SK-N-SH (cell line): ENCODE data around the gene FSIP2.

Experiments
- EP300 ChIP-seq, 2 experiments: IDR thresholded peaks; 2 replicates each; pipeline versions ENCODE4 v1.4.0 to v1.6.1; 2012; ENCODE audit warnings: borderline replicate concordance in 1 of 2, low read depth in 1 of 2, low read length in 1 of 2
- POLR2AphosphoS5 ChIP-seq: IDR thresholded peaks from 2 replicates; pipeline ENCODE4 v1.6.1; 2012; ENCODE audit warnings: low read depth, low read length
- RAD21 ChIP-seq: IDR thresholded peaks from 2 replicates; pipeline ENCODE4 v1.6.1; 2012; ENCODE audit warnings: mild to moderate bottlenecking, low read length
- RXRA ChIP-seq: IDR thresholded peaks from 2 replicates; pipeline ENCODE4 v1.4.0; 2012; ENCODE audit warnings: low read depth, mild to moderate bottlenecking, borderline replicate concordance
- SIN3A ChIP-seq: IDR thresholded peaks from 2 replicates; pipeline ENCODE4 v1.6.1; 2012; ENCODE audit warnings: low read depth, mild to moderate bottlenecking, low read length, moderate library complexity, borderline replicate concordance
- TAF1 ChIP-seq: IDR thresholded peaks from 2 replicates; pipeline ENCODE4 v1.6.1; 2012; ENCODE audit warnings: low read depth, mild to moderate bottlenecking, low read length, moderate library complexity, borderline replicate concordance
- TF ChIP-seq, protein P1 (sequence below): fragments of 200-600 bp; sonication (generic); IDR thresholded peaks from 2 replicates; pipeline ENCODE4 v1.6.1; 2017; ENCODE audit warnings: antibody characterized with exemption, mild to moderate bottlenecking, moderate library complexity
- TF ChIP-seq, protein P2 (sequence below): IDR thresholded peaks from 2 replicates; pipeline ENCODE4 v1.4.0; 2012; ENCODE audit warnings: low read depth, borderline replicate concordance
- TF ChIP-seq, protein P3 (sequence below): fragments of 150-350 bp; IDR thresholded peaks from 2 replicates; pipeline ENCODE4 v1.6.1; 2016; ENCODE audit warnings: mild to moderate bottlenecking, low read depth, low read length

DNA sequence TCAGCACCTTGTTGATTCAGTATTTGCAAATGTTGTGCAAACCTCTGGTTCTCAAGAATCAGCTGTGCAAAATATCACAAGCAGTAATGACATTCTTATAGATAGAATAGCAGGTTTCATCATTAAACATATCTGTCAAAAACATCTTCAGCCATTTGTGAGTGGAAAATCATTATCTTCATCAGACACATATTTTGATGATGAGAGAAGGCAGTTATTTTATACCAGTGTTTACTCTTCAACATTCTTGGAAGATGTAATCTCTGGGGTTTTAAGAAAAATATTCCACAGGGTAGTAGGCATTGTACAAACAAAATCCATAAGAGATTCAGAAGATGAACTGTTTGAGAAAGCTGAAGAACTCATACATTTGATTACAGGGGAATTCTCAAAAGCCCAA lies 64.3 kb downstream of the FSIP2 start:
- TF ChIP-seq, protein P1, sequence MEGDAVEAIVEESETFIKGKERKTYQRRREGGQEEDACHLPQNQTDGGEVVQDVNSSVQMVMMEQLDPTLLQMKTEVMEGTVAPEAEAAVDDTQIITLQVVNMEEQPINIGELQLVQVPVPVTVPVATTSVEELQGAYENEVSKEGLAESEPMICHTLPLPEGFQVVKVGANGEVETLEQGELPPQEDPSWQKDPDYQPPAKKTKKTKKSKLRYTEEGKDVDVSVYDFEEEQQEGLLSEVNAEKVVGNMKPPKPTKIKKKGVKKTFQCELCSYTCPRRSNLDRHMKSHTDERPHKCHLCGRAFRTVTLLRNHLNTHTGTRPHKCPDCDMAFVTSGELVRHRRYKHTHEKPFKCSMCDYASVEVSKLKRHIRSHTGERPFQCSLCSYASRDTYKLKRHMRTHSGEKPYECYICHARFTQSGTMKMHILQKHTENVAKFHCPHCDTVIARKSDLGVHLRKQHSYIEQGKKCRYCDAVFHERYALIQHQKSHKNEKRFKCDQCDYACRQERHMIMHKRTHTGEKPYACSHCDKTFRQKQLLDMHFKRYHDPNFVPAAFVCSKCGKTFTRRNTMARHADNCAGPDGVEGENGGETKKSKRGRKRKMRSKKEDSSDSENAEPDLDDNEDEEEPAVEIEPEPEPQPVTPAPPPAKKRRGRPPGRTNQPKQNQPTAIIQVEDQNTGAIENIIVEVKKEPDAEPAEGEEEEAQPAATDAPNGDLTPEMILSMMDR, result no peak
- TF ChIP-seq, protein P2, sequence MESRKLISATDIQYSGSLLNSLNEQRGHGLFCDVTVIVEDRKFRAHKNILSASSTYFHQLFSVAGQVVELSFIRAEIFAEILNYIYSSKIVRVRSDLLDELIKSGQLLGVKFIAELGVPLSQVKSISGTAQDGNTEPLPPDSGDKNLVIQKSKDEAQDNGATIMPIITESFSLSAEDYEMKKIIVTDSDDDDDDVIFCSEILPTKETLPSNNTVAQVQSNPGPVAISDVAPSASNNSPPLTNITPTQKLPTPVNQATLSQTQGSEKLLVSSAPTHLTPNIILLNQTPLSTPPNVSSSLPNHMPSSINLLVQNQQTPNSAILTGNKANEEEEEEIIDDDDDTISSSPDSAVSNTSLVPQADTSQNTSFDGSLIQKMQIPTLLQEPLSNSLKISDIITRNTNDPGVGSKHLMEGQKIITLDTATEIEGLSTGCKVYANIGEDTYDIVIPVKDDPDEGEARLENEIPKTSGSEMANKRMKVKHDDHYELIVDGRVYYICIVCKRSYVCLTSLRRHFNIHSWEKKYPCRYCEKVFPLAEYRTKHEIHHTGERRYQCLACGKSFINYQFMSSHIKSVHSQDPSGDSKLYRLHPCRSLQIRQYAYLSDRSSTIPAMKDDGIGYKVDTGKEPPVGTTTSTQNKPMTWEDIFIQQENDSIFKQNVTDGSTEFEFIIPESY, result no peak
- TF ChIP-seq RAD21 (no peak), POLR2AphosphoS5 (no peak), EP300 (IDR thresholded peaks at IDR 0.05; ENCODE audit: borderline replicate concordance in 1 of 2, low read depth in 1 of 2, low read length in 1 of 2) (no peak), RXRA (no peak), TAF1 (no peak), SIN3A (no peak)
- TF ChIP-seq, protein P3, sequence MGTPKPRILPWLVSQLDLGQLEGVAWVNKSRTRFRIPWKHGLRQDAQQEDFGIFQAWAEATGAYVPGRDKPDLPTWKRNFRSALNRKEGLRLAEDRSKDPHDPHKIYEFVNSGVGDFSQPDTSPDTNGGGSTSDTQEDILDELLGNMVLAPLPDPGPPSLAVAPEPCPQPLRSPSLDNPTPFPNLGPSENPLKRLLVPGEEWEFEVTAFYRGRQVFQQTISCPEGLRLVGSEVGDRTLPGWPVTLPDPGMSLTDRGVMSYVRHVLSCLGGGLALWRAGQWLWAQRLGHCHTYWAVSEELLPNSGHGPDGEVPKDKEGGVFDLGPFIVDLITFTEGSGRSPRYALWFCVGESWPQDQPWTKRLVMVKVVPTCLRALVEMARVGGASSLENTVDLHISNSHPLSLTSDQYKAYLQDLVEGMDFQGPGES, result no peak
